SK-N-SH (cell line): ENCODE measurements around the gene ELOVL6. TPM values are rescaled to one million over a fixed set of nuclear protein-coding genes. Genes with fewer than 3 reads are reported as not detected.

ENCODE experiments used
- CTCF ChIA-PET: fragments of 300-600, 350-600 bp; formaldehyde crosslinking; extraction: SDS; loops from one replicate; lab custom pipeline; 2021; lab: Yijun Ruan, JAX
- POLR2A ChIA-PET: fragments of 350-600 bp; sonication (Branson Sonifier 250); formaldehyde crosslinking; extraction: SDS; loops from one replicate; lab custom pipeline; 2020; ENCODE audit warnings: antibody characterized with exemption, inconsistent platforms; lab: Yijun Ruan, JAX
- DNase-seq: peaks from one replicate; pipeline ENCODE4 v3.0.0; 2012
- H2AFZ ChIP-seq: fragments of 200-600 bp; sonication (generic); 2 replicates; pipeline ENCODE4 v1.8.1; 2016; ENCODE audit warnings: antibody characterized with exemption, mild to moderate bottlenecking, low read depth
- H3F3A ChIP-seq: fragments of 200-600 bp; sonication (generic); replicated peaks from 2 replicates; pipeline ENCODE3; 2016; ENCODE audit warnings: antibody characterized with exemption, mild to moderate bottlenecking; ENCODE audit not compliant: insufficient read depth
- H3K27ac ChIP-seq, 2 experiments: fragments of 200-500 bp in 1 of 2; fragments of 200-600 bp in 1 of 2; sonication (Bioruptor generic) in 1 of 2; sonication (generic), shearing (Covaris generic) in 1 of 2; 2 replicates each; pipeline versions ENCODE4 v1.5.1 to v1.6.1; 2014 to 2016; ENCODE audit warnings: low read depth in 2 of 2, inconsistent platforms in 1 of 2, low read length in 1 of 2, mild to moderate bottlenecking in 1 of 2, mixed read lengths in 1 of 2
- H3K27me3 ChIP-seq: fragments of 200-600 bp; sonication (generic), shearing (Covaris generic); 2 replicates; pipeline ENCODE4 v1.6.1; 2016; ENCODE audit warnings: mixed run types; ENCODE audit not compliant: insufficient read depth
- H3K36me3 ChIP-seq, 2 experiments: fragments of 200-500 bp in 1 of 2; fragments of 200-600 bp in 1 of 2; sonication (Bioruptor generic) in 1 of 2; sonication (generic) in 1 of 2; replicated peaks in 1 of 2; 2 replicates each; pipeline versions ENCODE3 to v1.5.1; 2014 to 2016; ENCODE audit warnings: low read length in 1 of 2, mild to moderate bottlenecking in 1 of 2; ENCODE audit not compliant: insufficient read depth in 2 of 2, control insufficient read depth in 1 of 2
- H3K4me1 ChIP-seq, 2 experiments: fragments of 200-500 bp in 1 of 2; fragments of 200-600 bp in 1 of 2; sonication (Bioruptor generic) in 1 of 2; sonication (generic), shearing (Covaris generic) in 1 of 2; 2 replicates each; pipeline versions ENCODE4 v1.5.1 to v1.6.1; 2014 to 2016; ENCODE audit warnings: low read depth in 1 of 2, low read length in 1 of 2, mixed run types in 1 of 2; ENCODE audit not compliant: insufficient read depth in 2 of 2, control insufficient read depth in 1 of 2
- H3K4me2 ChIP-seq: fragments of 200-600 bp; sonication (generic), shearing (Covaris generic); 2 replicates; pipeline ENCODE4 v1.6.1; 2017; ENCODE audit warnings: mixed run types
- H3K4me3 ChIP-seq, 2 experiments: fragments of 200-500 bp in 1 of 2; fragments of 200-600 bp in 1 of 2; sonication (Bioruptor generic) in 1 of 2; sonication (generic), shearing (Covaris generic) in 1 of 2; 2 replicates each; pipeline versions ENCODE4 v1.5.1 to v1.8.1; 2014 to 2016; ENCODE audit warnings: low read depth in 2 of 2, inconsistent platforms in 1 of 2, low read length in 1 of 2, mild to moderate bottlenecking in 1 of 2, mixed read lengths in 1 of 2, moderate library complexity in 1 of 2
- H3K79me2 ChIP-seq: fragments of 200-600 bp; sonication (generic); 2 replicates; pipeline ENCODE4 v1.8.1; 2017; ENCODE audit warnings: mild to moderate bottlenecking; ENCODE audit not compliant: insufficient read depth
- H3K9ac ChIP-seq: fragments of 200-600 bp; sonication (generic); 2 replicates; pipeline ENCODE4 v1.6.1; 2017; ENCODE audit warnings: mixed run types
- H3K9me2 ChIP-seq: fragments of 200-600 bp; sonication (generic); 2 replicates; pipeline ENCODE4 v1.6.1; 2017; ENCODE audit warnings: mixed run types
- H3K9me3 ChIP-seq: fragments of 200-600 bp; sonication (generic); 2 replicates; pipeline ENCODE4 v1.6.1; 2017; ENCODE audit warnings: mixed run types, mild to moderate bottlenecking, moderate library complexity
- H4K20me1 ChIP-seq: fragments of 200-600 bp; sonication (generic); 2 replicates; pipeline ENCODE4 v1.6.1; 2017; ENCODE audit warnings: mild to moderate bottlenecking, mixed run types; ENCODE audit not compliant: insufficient read depth
- EZH2phosphoT487 ChIP-seq: fragments of 200-600 bp; sonication (generic); IDR thresholded peaks from 2 replicates; pipeline ENCODE4 v1.6.1; 2017; ENCODE audit warnings: low read depth, mixed run types, mild to moderate bottlenecking, antibody characterized with exemption, moderate library complexity, borderline replicate concordance
- FOSL2 ChIP-seq: IDR thresholded peaks from 2 replicates; pipeline ENCODE4 v1.4.0; 2012; ENCODE audit warnings: low read depth, mild to moderate bottlenecking, moderate library complexity, borderline replicate concordance
- FOXM1 ChIP-seq: IDR thresholded peaks from 2 replicates; pipeline ENCODE4 v1.4.0; 2012; ENCODE audit warnings: low read depth, mild to moderate bottlenecking
- GABPA ChIP-seq: IDR thresholded peaks from 2 replicates; pipeline ENCODE4 v1.4.0; 2012; ENCODE audit warnings: low read depth, mild to moderate bottlenecking
- MXI1 ChIP-seq: IDR thresholded peaks from 2 replicates; pipeline ENCODE4 v1.6.1; 2012; ENCODE audit warnings: mild to moderate bottlenecking, low read depth, low read length, improper control_type of control experiment
- NFIC ChIP-seq: IDR thresholded peaks from 2 replicates; pipeline ENCODE4 v1.4.0; 2012; ENCODE audit warnings: borderline replicate concordance
- SIN3A ChIP-seq: IDR thresholded peaks from 2 replicates; pipeline ENCODE4 v1.6.1; 2012; ENCODE audit warnings: low read depth, mild to moderate bottlenecking, low read length, moderate library complexity, borderline replicate concordance
- TAF1 ChIP-seq: IDR thresholded peaks from 2 replicates; pipeline ENCODE4 v1.6.1; 2012; ENCODE audit warnings: low read depth, mild to moderate bottlenecking, low read length, moderate library complexity, borderline replicate concordance
- USF1 ChIP-seq: IDR thresholded peaks from 2 replicates; pipeline ENCODE4 v1.4.0; 2012; ENCODE audit warnings: low read depth, borderline replicate concordance
- ZBTB33 ChIP-seq: IDR thresholded peaks from 2 replicates; pipeline ENCODE4 v1.4.0; 2012; ENCODE audit warnings: low read depth, borderline replicate concordance
- WGBS: methylation state at CpG from one replicate; pipeline ENCODE4 v1.1.6; 2017; ENCODE audit warnings: low lambda C conversion rate; 5-methylcytosine and 5-hydroxymethylcytosine counted together
- polyA plus RNA-seq, 3 experiments: library from polyadenylated mRNA; depleted of rRNA; stranded (reverse); fragments of >200 nt; gene quantifications; 2 replicates each; pipeline ENCODE4 v1.2.3, GENCODE V29; 2012
- TF ChIP-seq, protein P1 (sequence below): IDR thresholded peaks from 2 replicates; pipeline ENCODE4 v1.6.1; 2012; ENCODE audit warnings: mild to moderate bottlenecking, low read depth, low read length, moderate library complexity

Gene ELOVL6
- polyA plus RNA-seq, 1 of the 3 experiments (the other 2 are of a cell fraction) = 9.0 TPM

GRCh38 chr4:110164856-110165255 is 33.6 kb downstream of the ELOVL6 start:
- CTCF ChIA-PET = interaction anchor here (0.7 to 1.6 kb wide), 3 partner anchors 9 to 58 kb away, joined by 3 read pairs; no protein-coding TSS in a partner anchor
- no peak for DNase-seq
- no peaks in the 10 kb centered on the region for H3K9me3 ChIP-seq
- H3K27ac ChIP-seq = peak overlapping the region in 1 of 2 experiments; percentile 70; a peak in 3 of 4 replicates
- no peak overlapping the region; the same call in 1 of the 2 replicates for H3K4me2 ChIP-seq
- peaks cover 28% of the 10 kb centered on the region for H3F3A ChIP-seq
- no peaks in the 10 kb centered on the region for H3K36me3 ChIP-seq
- H3K4me3 ChIP-seq = no peak overlapping the region
- H3K79me2 ChIP-seq = no peaks in the 10 kb centered on the region
- no peaks in the 10 kb centered on the region for H4K20me1 ChIP-seq
- WGBS = 86% methylated on average over 2 of the region's 2 CpGs
- H3K27me3 ChIP-seq = no peaks in the 10 kb centered on the region
- H3K4me1 ChIP-seq = peaks cover 9 to 33% of the 10 kb centered on the region in 2 experiments; a peak in 2 of 4 replicates
- H2AFZ ChIP-seq = no peak overlapping the region
- TF ChIP-seq SIN3A = no peak
- POLR2A ChIA-PET = interaction anchor here (1.1 to 1.2 kb wide), 2 partner anchors 29 to 32 kb away, joined by 3 to 4 read pairs; no protein-coding TSS in a partner anchor
- no peak overlapping the region for H3K9ac ChIP-seq
- H3K9me2 ChIP-seq = no peaks in the 10 kb centered on the region

DNA sequence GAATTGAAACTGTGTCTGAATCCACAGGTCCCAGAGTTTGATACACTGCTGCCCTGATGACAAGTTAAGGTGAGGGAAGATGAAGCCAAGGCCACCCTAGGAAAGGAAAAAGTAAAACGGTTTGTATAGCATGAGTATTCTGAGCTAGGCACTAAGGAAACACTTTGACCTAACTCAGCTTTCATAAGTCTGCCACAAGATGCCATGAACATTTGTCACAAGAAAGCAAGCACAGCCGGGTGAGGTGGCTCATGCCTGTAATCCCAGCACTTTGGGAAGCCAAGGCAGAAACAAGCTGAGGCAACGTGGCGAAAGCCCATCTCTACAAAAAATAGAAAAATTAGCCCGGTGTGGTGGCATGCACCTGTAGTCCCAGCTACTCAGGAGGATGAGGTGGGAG is 34.2 kb downstream of the ELOVL6 start:
- CTCF ChIA-PET = interaction anchor here (1.1 to 1.6 kb wide), 2 partner anchors 33 to 58 kb away, joined by 3 read pairs; no protein-coding TSS in a partner anchor
- H3K9me3 ChIP-seq = no peaks in the 10 kb centered on the region
- no peaks in the 10 kb centered on the region for H3K27me3 ChIP-seq
- no peak for DNase-seq
- no peak for TF ChIP-seq GABPA
- no peak for TF ChIP-seq EZH2phosphoT487
- no peak for TF ChIP-seq TAF1
- TF ChIP-seq FOSL2 = no peak
- no peak for TF ChIP-seq FOXM1
- TF ChIP-seq MXI1 = no peak
- TF ChIP-seq NFIC = no peak
- TF ChIP-seq, all 33 proteins: peak for 0
- Histone ChIP-seq H3K4me2 (peak overlapping the region; percentile 48), H2AFZ (no peak overlapping the region), H3K4me1 (peaks cover 9 to 36% of the 10 kb centered on the region in 2 experiments; a peak in 2 of 4 replicates), H3K36me3 (no peaks in the 10 kb centered on the region), H3K79me2 (no peaks in the 10 kb centered on the region), H4K20me1 (no peaks in the 10 kb centered on the region), H3K4me3 (no peak overlapping the region), H3K27ac (peak overlapping the region in 1 of 2 experiments; percentile 70; a peak in 2 of 4 replicates), H3F3A (peaks cover 28% of the 10 kb centered on the region), H3K9me2 (no peaks in the 10 kb centered on the region), H3K9ac (peak overlapping the region; percentile 36; the same call in 1 of the 2 replicates)
- POLR2A ChIA-PET = no interaction called here
- WGBS = 52% methylated on average over 5 of the region's 5 CpGs

GRCh38 chr4:110163327-110164069 is 34.9 kb downstream of the ELOVL6 start:
- Histone ChIP-seq H3K27ac (peak overlapping the region; percentile 5 to 70; a peak in 2 of 4 replicates), H3K9ac (peak overlapping the region; percentile 36; the same call in 1 of the 2 replicates), H3K36me3 (no peaks in the 10 kb centered on the region), H3F3A (peaks cover 31% of the 10 kb centered on the region), H2AFZ (no peak overlapping the region), H3K4me1 (peaks cover 9 to 41% of the 10 kb centered on the region in 2 experiments; a peak in 2 of 4 replicates), H3K4me3 (0 out of 4 replicates have a peak overlapping the region, but pooled peaks of 1 of the 2 experiments have one; percentile 2), H4K20me1 (no peaks in the 10 kb centered on the region), H3K9me2 (no peaks in the 10 kb centered on the region), H3K4me2 (peak overlapping the region; percentile 48), H3K9me3 (no peaks in the 10 kb centered on the region), H3K79me2 (no peaks in the 10 kb centered on the region), H3K27me3 (no peaks in the 10 kb centered on the region)
- 23% methylated on average over 4 of the region's 4 CpGs for WGBS
- ChIA-PET CTCF (interaction anchor here (1.1 to 1.6 kb wide), 2 partner anchors 33 to 57 kb away, joined by 3 read pairs; no protein-coding TSS in a partner anchor), POLR2A (no interaction called here)
- DNase-seq = no peak
- TF ChIP-seq NFIC (peak; percentile 62), ZBTB33 (0 out of 2 replicates have a peak, but pooled peaks have one; percentile 6), EZH2phosphoT487 (no peak), USF1 (no peak)
- TF ChIP-seq, protein P1, sequence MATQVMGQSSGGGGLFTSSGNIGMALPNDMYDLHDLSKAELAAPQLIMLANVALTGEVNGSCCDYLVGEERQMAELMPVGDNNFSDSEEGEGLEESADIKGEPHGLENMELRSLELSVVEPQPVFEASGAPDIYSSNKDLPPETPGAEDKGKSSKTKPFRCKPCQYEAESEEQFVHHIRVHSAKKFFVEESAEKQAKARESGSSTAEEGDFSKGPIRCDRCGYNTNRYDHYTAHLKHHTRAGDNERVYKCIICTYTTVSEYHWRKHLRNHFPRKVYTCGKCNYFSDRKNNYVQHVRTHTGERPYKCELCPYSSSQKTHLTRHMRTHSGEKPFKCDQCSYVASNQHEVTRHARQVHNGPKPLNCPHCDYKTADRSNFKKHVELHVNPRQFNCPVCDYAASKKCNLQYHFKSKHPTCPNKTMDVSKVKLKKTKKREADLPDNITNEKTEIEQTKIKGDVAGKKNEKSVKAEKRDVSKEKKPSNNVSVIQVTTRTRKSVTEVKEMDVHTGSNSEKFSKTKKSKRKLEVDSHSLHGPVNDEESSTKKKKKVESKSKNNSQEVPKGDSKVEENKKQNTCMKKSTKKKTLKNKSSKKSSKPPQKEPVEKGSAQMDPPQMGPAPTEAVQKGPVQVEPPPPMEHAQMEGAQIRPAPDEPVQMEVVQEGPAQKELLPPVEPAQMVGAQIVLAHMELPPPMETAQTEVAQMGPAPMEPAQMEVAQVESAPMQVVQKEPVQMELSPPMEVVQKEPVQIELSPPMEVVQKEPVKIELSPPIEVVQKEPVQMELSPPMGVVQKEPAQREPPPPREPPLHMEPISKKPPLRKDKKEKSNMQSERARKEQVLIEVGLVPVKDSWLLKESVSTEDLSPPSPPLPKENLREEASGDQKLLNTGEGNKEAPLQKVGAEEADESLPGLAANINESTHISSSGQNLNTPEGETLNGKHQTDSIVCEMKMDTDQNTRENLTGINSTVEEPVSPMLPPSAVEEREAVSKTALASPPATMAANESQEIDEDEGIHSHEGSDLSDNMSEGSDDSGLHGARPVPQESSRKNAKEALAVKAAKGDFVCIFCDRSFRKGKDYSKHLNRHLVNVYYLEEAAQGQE = no peak
